SK-N-SH (cell line): ENCODE data around the gene PCDHGA1. TPM values are rescaled to one million over a fixed set of nuclear protein-coding genes. Genes with fewer than 3 reads are reported as not detected.

Source experiments
- CTCF ChIA-PET: fragments of 300-600, 350-600 bp; formaldehyde crosslinking; extraction: SDS; loops from one replicate; lab custom pipeline; 2021; lab: Yijun Ruan, JAX
- POLR2A ChIA-PET: fragments of 350-600 bp; sonication (Branson Sonifier 250); formaldehyde crosslinking; extraction: SDS; loops from one replicate; lab custom pipeline; 2020; ENCODE audit warnings: antibody characterized with exemption, inconsistent platforms; lab: Yijun Ruan, JAX
- DNase-seq: peaks from one replicate; pipeline ENCODE4 v3.0.0; 2012
- H2AFZ ChIP-seq: fragments of 200-600 bp; sonication (generic); 2 replicates; pipeline ENCODE4 v1.8.1; 2016; ENCODE audit warnings: antibody characterized with exemption, mild to moderate bottlenecking, low read depth
- H3F3A ChIP-seq: fragments of 200-600 bp; sonication (generic); replicated peaks from 2 replicates; pipeline ENCODE3; 2016; ENCODE audit warnings: antibody characterized with exemption, mild to moderate bottlenecking; ENCODE audit not compliant: insufficient read depth
- H3K27ac ChIP-seq, 2 experiments: fragments of 200-500 bp in 1 of 2; fragments of 200-600 bp in 1 of 2; sonication (Bioruptor generic) in 1 of 2; sonication (generic), shearing (Covaris generic) in 1 of 2; 2 replicates each; pipeline versions ENCODE4 v1.5.1 to v1.6.1; 2014 to 2016; ENCODE audit warnings: low read depth in 2 of 2, inconsistent platforms in 1 of 2, low read length in 1 of 2, mild to moderate bottlenecking in 1 of 2, mixed read lengths in 1 of 2
- H3K27me3 ChIP-seq: fragments of 200-600 bp; sonication (generic), shearing (Covaris generic); 2 replicates; pipeline ENCODE4 v1.6.1; 2016; ENCODE audit warnings: mixed run types; ENCODE audit not compliant: insufficient read depth
- H3K36me3 ChIP-seq, 2 experiments: fragments of 200-500 bp in 1 of 2; fragments of 200-600 bp in 1 of 2; sonication (Bioruptor generic) in 1 of 2; sonication (generic) in 1 of 2; replicated peaks in 1 of 2; 2 replicates each; pipeline versions ENCODE3 to v1.5.1; 2014 to 2016; ENCODE audit warnings: low read length in 1 of 2, mild to moderate bottlenecking in 1 of 2; ENCODE audit not compliant: insufficient read depth in 2 of 2, control insufficient read depth in 1 of 2
- H3K4me1 ChIP-seq, 2 experiments: fragments of 200-500 bp in 1 of 2; fragments of 200-600 bp in 1 of 2; sonication (Bioruptor generic) in 1 of 2; sonication (generic), shearing (Covaris generic) in 1 of 2; 2 replicates each; pipeline versions ENCODE4 v1.5.1 to v1.6.1; 2014 to 2016; ENCODE audit warnings: low read depth in 1 of 2, low read length in 1 of 2, mixed run types in 1 of 2; ENCODE audit not compliant: insufficient read depth in 2 of 2, control insufficient read depth in 1 of 2
- H3K4me2 ChIP-seq: fragments of 200-600 bp; sonication (generic), shearing (Covaris generic); 2 replicates; pipeline ENCODE4 v1.6.1; 2017; ENCODE audit warnings: mixed run types
- H3K4me3 ChIP-seq, 2 experiments: fragments of 200-500 bp in 1 of 2; fragments of 200-600 bp in 1 of 2; sonication (Bioruptor generic) in 1 of 2; sonication (generic), shearing (Covaris generic) in 1 of 2; 2 replicates each; pipeline versions ENCODE4 v1.5.1 to v1.8.1; 2014 to 2016; ENCODE audit warnings: low read depth in 2 of 2, inconsistent platforms in 1 of 2, low read length in 1 of 2, mild to moderate bottlenecking in 1 of 2, mixed read lengths in 1 of 2, moderate library complexity in 1 of 2
- H3K79me2 ChIP-seq: fragments of 200-600 bp; sonication (generic); 2 replicates; pipeline ENCODE4 v1.8.1; 2017; ENCODE audit warnings: mild to moderate bottlenecking; ENCODE audit not compliant: insufficient read depth
- H3K9ac ChIP-seq: fragments of 200-600 bp; sonication (generic); 2 replicates; pipeline ENCODE4 v1.6.1; 2017; ENCODE audit warnings: mixed run types
- H3K9me2 ChIP-seq: fragments of 200-600 bp; sonication (generic); 2 replicates; pipeline ENCODE4 v1.6.1; 2017; ENCODE audit warnings: mixed run types
- H3K9me3 ChIP-seq: fragments of 200-600 bp; sonication (generic); 2 replicates; pipeline ENCODE4 v1.6.1; 2017; ENCODE audit warnings: mixed run types, mild to moderate bottlenecking, moderate library complexity
- H4K20me1 ChIP-seq: fragments of 200-600 bp; sonication (generic); 2 replicates; pipeline ENCODE4 v1.6.1; 2017; ENCODE audit warnings: mild to moderate bottlenecking, mixed run types; ENCODE audit not compliant: insufficient read depth
- CHD2 ChIP-seq: fragments of 150-350 bp; IDR thresholded peaks from 2 replicates; pipeline ENCODE4 v1.6.1; 2018; ENCODE audit warnings: low read length; ENCODE audit not compliant: partially characterized antibody
- FOXJ3 ChIP-seq: sonication (generic); formaldehyde crosslinking; IDR thresholded peaks from 2 replicates; pipeline ENCODE4 v1.5.1; 2020; ENCODE audit warnings: mild to moderate bottlenecking, missing genetic modification reagents
- GATA2 ChIP-seq: sonication (generic); formaldehyde crosslinking; IDR thresholded peaks from 2 replicates; pipeline ENCODE4 v1.5.0; 2020; ENCODE audit warnings: mild to moderate bottlenecking, missing genetic modification reagents
- IRF3 ChIP-seq: fragments of 150-350 bp; IDR thresholded peaks from 2 replicates; pipeline ENCODE4 v1.6.1; 2016; ENCODE audit warnings: mild to moderate bottlenecking, low read depth, low read length
- MEF2A ChIP-seq: IDR thresholded peaks from 2 replicates; pipeline ENCODE4 v1.4.0; 2012; ENCODE audit warnings: low read depth, borderline replicate concordance
- MXI1 ChIP-seq: IDR thresholded peaks from 2 replicates; pipeline ENCODE4 v1.6.1; 2012; ENCODE audit warnings: mild to moderate bottlenecking, low read depth, low read length, improper control_type of control experiment
- NFIC ChIP-seq: IDR thresholded peaks from 2 replicates; pipeline ENCODE4 v1.4.0; 2012; ENCODE audit warnings: borderline replicate concordance
- RAD21 ChIP-seq: IDR thresholded peaks from 2 replicates; pipeline ENCODE4 v1.6.1; 2012; ENCODE audit warnings: mild to moderate bottlenecking, low read length
- RCOR1 ChIP-seq: fragments of 150-350 bp; IDR thresholded peaks from 2 replicates; pipeline ENCODE4 v1.6.1; 2017; ENCODE audit warnings: antibody characterized with exemption, low read length
- REST ChIP-seq: IDR thresholded peaks from 2 replicates; pipeline ENCODE4 v1.6.1; 2012; ENCODE audit warnings: mild to moderate bottlenecking, low read depth, low read length, moderate library complexity
- SMC3 ChIP-seq: IDR thresholded peaks from 2 replicates; pipeline ENCODE4 v1.6.1; 2012; ENCODE audit warnings: low read depth, low read length, improper control_type of control experiment
- WGBS: methylation state at CpG from one replicate; pipeline ENCODE4 v1.1.6; 2017; ENCODE audit warnings: low lambda C conversion rate; 5-methylcytosine and 5-hydroxymethylcytosine counted together
- polyA plus RNA-seq, 3 experiments: library from polyadenylated mRNA; depleted of rRNA; stranded (reverse); fragments of >200 nt; gene quantifications; 2 replicates each; pipeline ENCODE4 v1.2.3, GENCODE V29; 2012
- TF ChIP-seq, protein P1 (sequence below): fragments of 200-600 bp; sonication (generic); IDR thresholded peaks from 2 replicates; pipeline ENCODE4 v1.6.1; 2017; ENCODE audit warnings: antibody characterized with exemption, mild to moderate bottlenecking, moderate library complexity

PCDHGA1 gene
- polyA plus RNA-seq, 1 of the 3 experiments (the other 2 are of a cell fraction), result 1.2 TPM

- TF ChIP-seq FOXJ3 (CRISPR knock-in tag) (no peak), MXI1 (no peak), IRF3 (no peak)
Measured at GRCh38 chr5:141355641-141356040, 25.3 kb downstream of the PCDHGA1 start (continued).

- Histone ChIP-seq H3K4me1 (no peaks in the 10 kb centered on the region), H3K36me3 (no peaks in the 10 kb centered on the region), H3K9ac (no peak overlapping the region), H3K27ac (no peak overlapping the region), H3K79me2 (no peaks in the 10 kb centered on the region), H3F3A (no peaks in the 10 kb centered on the region), H4K20me1 (no peaks in the 10 kb centered on the region), H3K27me3 (no peaks in the 10 kb centered on the region), H3K4me3 (no peak overlapping the region), H3K4me2 (no peak overlapping the region), H3K9me2 (no peaks in the 10 kb centered on the region), H3K9me3 (no peaks in the 10 kb centered on the region), H2AFZ (no peak overlapping the region)
- no peak for DNase-seq
- POLR2A ChIA-PET, result no interaction called here
- 40% methylated on average over 5 of the region's 5 CpGs for WGBS
- TF ChIP-seq SMC3 (no peak), MEF2A (no peak), RAD21 (no peak), MXI1 (no peak), CHD2 (no peak), FOXJ3 (CRISPR knock-in tag) (no peak), RCOR1 (no peak), IRF3 (no peak), REST (no peak), NFIC (no peak), GATA2 (CRISPR knock-in tag) (no peak)
- TF ChIP-seq, protein P1, sequence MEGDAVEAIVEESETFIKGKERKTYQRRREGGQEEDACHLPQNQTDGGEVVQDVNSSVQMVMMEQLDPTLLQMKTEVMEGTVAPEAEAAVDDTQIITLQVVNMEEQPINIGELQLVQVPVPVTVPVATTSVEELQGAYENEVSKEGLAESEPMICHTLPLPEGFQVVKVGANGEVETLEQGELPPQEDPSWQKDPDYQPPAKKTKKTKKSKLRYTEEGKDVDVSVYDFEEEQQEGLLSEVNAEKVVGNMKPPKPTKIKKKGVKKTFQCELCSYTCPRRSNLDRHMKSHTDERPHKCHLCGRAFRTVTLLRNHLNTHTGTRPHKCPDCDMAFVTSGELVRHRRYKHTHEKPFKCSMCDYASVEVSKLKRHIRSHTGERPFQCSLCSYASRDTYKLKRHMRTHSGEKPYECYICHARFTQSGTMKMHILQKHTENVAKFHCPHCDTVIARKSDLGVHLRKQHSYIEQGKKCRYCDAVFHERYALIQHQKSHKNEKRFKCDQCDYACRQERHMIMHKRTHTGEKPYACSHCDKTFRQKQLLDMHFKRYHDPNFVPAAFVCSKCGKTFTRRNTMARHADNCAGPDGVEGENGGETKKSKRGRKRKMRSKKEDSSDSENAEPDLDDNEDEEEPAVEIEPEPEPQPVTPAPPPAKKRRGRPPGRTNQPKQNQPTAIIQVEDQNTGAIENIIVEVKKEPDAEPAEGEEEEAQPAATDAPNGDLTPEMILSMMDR, result no peak
- CTCF ChIA-PET, result interaction anchor here (0.6 to 1.7 kb wide), 6 partner anchors 9 to 211 kb away, joined by 3 to 8 read pairs (median 4); no protein-coding TSS in a partner anchor
Measured at GRCh38 chr5:141356133-141356532, 25.8 kb downstream of the PCDHGA1 start.
